Muscle of back (tissue), 11 donors: Measurements from ENCODE around the gene FOXC2. TPM values are rescaled to one million over a fixed set of nuclear protein-coding genes. Genes with fewer than 3 reads are reported as not detected.
"Not testable (repeated sequence)": the region's sequence is repeated elsewhere in the genome, so short reads cannot be mapped to it uniquely, and the experiment has no call there.

ENCODE experiments used
- DNase-seq, 3 donors: peaks; one replicate each; pipeline versions ENCODE4 v3.0.0 to v3.0.0-alpha.2; 2013
- polyA plus RNA-seq, 10 donors: library from polyadenylated mRNA; unstranded; fragments of 120-200 nt; gene quantifications; one replicate each; pipeline ENCODE4 v1.2.1, GENCODE V29; 2013; ENCODE audit not compliant: insufficient read length in 10 of 10

The FOXC2 gene
- polyA plus RNA-seq, 10 donors: 0.63 to 1.4 (median 0.91) TPM

DNA sequence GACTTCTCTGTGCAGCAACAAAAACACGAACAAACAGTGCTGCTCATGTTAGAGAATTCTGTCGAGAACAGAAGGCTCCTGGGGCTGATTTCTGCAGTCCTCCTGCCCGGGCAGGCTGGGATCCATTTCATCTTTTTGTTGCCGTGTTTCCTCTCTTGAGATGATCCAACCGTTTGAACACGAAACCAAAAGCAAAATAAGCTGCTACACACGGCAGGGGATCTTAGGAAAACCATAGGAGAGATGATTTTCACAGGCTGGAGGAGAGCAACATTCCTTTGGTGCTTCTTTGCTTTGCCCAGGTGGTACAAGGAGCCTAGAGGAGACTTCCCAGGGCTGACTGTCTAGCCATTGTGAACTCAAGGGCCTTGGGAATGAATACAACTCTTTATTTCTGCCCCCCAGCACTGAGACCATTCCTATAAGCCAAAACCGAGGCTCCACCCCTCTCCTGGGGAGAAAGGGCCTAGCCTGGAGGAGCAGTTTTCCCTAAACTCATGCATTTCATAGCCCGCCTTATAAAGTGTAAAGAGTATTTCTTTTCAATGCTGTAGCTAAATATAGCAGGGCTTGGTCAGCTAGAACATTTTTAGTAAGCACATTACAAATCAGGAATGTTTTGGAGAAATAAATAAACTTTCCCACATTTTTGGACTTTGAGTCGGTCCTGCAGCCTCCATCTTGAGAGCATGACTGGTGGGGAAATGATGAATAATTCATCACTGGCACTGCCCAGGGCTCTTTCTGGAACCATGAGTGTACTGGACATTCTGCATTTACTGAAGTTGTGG, 19.4 kb downstream of the FOXC2 start:
- DNase-seq: peak in 1 of 3 donors; percentile 66

DNA sequence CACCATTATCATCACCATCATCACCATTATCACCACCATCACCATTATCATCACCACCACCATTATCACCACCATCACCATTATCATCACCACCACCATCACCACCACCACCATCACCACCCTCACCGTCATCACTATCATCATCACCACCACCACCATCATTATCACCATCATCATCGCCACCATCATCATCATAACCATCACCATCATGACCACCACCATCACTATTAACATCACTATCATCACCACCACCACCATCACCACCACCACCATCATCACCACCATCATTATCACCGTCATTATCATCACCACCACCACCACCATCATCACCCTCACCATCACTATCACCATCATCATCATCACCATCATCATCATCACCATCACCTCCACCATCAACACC, 20.9 kb downstream of the FOXC2 start:
- no peak for DNase-seq

DNA sequence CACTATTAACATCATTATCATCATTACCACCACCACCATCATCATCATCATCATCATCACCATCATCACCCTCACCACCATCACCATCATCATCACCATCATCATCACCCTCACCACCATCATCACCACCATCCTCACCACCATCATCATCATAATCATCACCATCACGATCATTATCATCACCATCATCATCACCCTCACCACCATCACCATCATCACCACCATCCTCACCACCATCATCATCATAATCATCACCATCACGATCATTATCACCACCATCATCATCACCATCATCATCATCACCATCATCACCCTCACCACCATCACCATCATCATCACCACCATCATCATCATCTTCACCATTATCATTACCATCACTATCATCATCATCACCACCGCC, 21.3 kb downstream of the FOXC2 start:
- not testable (repeated sequence) for DNase-seq

DNA sequence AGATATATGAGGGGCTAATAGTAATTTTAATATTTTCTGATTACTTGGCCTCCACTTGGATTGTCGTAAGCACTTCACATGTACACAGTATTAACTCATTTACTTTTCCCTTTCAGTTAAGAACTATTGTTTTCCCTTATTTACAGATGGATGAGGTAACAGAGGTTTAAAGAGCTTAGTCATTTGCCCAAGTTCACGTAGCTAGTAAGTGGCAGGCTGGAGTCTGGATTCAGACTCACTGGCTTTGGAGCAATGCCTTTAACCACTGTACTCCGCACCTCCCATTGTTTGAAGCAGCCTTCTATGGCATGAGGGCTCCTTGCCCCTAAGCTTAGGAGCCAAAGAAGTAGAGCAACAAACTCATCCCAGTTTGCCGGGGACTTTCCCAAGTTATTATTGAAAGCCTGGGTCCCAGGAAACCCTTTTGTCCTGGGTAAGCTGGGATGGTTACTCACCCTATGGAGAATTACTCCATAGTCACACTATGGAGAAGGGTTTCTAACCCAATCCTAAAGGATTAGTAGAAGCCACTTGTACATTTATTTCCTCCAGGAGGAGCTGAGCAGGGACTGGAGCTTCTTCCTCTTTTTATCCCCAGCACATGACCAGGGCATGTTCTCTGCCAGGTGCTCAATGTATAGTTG, 24.0 kb downstream of the FOXC2 start:
- DNase-seq: no peak

DNA sequence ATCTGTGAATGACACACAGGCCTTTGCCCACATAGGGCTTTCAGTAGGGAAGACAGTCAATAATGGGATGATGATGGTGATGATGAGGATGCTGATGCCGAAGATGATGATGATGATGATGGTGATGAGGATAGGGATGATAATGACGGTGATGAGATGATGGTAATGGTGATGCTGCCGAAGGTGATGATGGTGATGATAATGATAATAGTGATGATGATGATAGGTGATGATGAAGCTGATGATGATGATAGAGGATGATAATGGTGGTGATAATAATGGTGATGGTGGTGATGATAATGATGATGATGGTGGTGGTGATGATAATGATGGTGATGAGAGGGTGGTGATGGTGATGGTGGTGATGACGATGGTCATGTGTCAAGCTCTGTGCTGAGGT, 24.6 kb downstream of the FOXC2 start:
- no peak for DNase-seq

DNA sequence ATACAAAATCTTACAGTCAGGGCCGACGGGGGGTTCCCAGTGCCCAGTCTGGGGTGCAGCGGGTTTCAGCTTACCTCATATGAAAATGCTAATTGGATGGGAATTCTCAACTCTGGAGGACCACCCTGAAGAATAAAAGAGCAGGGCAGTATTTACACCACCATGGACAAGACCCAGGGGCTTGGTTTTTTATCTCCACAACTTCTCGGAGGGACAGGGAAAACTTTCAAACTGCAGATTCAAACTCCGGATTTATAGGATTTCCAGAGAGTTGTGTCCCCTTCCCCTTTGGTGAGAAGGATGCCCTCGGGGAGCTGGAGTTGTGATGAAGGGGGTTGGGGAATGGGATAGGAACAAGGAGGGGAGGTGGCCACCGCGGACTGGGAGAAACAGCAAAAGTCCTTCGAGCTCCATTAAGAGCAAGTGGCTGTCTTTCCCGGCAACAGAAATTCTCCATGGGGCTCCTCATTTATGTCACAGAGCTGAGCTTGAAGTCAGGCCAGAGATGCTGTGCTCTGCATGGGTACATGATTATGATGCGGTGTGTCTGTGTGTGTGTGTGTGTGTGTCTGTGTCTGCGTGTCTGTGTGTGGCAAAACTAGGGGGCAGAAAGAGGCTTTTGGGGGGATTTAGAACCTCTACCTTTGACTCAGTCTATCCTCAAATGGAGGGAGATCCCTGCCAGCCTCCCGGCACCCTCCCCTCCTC, 27.4 kb downstream of the FOXC2 start:
- DNase-seq: no peak

DNA sequence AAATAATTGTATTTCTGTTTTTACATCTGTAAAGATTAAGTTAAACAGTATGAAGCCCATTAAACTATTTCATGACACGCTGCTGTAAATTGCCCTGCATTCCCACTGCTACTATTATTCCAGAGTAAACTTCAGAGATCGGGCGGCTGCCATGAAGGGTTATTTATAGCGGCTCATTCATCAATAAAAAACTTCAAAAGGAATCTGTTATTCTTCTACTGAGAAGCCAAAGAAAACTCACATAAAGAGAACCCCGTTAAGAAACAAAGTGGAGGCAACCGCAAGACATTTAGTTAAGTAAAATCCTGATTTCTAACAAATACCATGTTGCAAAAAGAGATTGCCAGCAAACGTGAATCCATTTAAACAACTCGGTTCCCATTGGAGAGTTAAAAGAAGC, 28.1 kb downstream of the FOXC2 start:
- no peak for DNase-seq

DNA sequence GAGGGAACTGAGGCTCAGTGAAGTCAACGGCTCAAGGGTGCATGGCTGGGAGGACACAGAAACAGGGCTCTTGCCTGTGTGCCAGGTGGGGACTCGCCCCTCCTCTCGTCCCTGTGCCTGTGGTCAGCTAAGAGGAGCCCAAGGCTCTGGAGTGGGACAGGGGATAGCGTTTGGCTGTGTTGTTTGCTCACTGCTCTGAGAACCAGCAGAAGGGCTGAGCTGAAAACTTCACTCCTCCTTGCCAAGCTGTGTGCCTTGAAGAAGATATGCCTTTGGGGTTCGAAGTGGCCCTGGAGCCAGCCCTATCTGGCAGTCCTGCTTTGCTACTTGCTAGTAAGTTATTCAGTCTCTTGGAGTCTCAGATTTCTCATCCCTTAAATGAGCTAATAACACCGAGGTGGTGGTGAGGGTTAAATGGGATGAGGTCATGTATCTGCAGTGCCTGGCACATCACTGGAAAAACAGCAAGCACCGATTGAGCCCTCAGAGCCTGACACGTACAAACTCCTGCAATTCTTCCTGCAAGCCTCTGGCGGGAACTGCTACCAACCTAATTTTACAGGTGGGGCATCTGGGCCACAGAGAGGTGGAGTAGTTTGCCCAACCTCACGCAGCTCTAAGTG, 29.5 kb downstream of the FOXC2 start:
- DNase-seq: no peak

DNA sequence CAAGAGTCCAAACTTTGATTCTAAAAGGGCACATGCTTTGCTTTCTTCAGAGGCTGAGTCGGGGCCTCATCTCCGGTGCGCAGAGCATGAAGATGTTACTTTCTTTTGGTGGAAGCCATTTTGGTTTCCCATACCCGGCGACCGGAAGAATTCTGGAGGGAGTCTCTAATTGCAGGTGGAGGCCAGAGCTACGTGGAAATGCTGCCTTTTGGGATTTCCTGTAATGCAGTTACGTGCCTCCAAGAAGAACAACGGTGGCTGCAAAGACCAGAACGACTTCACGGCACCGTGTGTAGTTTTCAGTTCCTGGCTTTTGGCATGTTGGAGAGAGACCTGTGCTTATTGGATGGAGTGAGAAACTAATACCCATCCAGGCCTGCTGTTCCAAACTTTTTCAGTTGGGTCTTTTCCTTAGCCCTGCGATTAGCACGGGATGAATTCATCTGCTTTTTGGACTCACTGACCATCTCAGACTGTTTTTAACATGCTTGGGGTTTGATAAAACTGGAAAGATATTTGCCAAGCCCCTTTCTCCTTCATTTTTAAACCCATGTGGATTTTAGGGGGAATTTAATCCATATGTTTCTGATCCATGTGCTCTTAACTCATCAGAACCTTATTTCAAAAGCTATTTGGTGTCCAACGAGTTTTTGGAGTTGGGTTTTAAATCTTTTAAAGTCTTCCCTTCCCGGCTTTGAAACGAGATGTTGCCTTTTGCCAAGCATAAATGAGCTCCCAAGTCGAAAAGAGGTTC, 30.7 kb downstream of the FOXC2 start:
- DNase-seq: no peak

DNA sequence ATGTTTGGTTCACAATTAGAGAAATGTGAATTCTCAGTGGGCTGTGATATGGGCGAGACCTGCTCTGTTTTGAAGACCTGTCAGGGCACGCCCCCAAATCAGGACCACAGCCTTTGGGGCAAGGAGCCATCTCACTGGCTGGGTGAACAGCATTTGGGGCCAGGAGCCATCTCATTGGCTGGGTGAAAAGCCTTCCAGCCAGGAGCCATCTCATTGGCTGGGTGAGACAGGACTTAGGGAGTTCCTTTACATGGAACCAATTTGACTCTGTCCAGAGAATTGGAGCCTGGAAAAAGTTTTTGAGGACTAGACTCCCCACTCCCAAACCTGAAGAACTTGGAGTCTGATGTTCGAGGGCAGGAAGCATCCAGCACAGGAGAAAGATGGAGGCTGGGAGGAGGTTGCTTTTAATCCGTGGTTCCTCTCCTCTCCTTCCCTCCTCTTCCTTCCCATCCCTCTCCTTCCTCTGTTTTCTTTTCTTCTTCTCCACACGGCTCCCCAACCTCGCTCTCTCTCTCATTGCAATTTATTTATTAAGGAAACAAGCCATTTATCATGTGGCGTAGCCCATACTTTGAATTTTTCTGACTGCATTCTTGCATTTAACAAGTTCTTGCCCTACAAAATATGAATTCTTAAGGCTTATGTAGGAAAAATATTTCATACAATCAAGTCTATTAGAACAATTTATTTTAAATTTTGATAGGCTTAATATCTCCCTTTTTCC, 31.4 kb downstream of the FOXC2 start:
- no peak for DNase-seq

DNA sequence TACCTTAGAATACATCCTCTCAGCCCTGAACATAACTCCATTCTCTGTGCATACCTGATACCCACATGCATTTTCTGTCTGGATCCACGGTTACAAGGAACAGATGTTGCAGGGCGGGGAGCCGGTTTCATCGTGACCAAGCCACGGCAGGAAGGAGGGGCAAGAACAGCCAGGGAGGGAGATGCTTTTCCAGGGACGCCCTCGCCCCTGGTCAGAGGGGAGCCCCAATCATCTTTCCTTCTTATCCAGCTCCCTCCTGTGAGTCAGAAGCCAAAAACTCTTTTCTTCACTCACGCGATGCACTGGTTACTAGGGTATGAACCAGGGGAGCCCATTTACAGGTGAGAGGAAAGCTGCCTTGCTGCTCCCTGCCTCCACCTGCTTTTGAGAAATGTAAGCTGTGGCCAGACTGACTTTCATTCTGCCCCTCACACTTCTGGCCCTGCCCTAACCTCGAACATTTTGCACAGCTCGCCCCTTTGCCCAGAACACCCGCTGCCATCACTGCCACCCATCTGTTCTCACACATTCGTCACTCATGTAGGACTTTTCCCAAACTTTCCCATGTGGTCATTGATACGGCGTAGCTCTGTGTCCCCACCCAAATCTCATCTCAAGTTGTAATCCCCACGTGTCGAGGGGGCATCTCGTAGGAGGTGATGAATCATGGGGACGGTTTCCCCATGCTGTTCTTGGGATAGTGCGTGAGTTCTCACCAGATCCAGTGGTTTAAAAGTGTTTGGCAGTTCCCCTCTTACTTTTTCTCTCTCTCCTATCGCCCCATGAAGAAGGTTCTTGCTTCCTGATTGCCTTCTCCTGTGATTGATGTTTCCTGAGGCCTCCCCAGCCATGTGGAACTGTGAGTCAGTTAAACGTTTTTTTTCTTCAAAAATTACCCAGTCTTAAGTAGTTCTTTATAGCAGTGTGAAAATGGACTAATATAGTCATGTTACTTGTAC, 32.3 kb downstream of the FOXC2 start:
- DNase-seq: no peak

DNA sequence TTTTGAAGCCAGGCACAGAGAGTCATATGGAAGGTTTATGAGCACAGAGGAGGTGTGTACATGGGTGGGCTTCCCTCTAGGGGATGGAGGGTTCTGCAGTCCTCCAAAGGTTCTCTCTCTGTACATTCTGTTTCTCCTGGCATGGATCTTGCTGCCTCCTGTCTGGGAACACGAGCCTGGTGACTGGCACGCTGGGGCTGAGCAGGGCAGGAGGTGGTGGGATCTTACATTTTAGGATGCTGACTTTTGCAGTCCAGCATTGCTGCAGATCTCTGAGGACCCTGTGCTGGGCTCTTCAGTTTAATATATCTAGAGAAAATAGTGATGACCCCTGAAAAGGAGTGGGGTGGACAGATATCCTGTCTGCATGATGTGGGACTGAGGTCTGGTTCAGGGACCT, 34.7 kb downstream of the FOXC2 start:
- DNase-seq: no peak

DNA sequence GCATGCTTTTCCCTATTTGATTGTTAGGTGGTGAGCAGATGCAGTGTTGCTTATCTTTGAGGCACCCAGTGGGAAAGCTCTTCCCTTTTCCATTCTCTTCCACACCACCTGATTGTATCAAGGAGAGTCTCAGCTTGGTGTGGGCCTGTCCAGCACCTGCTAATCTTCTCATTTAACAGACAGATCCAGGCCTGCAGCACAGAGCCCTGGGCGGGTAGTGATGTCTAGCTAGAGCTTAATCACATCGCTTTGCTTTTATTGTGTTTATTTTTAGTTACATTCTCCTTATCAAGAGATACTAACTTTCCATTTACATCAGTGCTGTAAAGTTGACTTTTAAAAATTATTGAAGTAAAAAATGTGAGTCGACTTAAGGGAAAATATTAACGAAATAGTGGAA, 35.9 kb downstream of the FOXC2 start:
- no peak for DNase-seq

DNA sequence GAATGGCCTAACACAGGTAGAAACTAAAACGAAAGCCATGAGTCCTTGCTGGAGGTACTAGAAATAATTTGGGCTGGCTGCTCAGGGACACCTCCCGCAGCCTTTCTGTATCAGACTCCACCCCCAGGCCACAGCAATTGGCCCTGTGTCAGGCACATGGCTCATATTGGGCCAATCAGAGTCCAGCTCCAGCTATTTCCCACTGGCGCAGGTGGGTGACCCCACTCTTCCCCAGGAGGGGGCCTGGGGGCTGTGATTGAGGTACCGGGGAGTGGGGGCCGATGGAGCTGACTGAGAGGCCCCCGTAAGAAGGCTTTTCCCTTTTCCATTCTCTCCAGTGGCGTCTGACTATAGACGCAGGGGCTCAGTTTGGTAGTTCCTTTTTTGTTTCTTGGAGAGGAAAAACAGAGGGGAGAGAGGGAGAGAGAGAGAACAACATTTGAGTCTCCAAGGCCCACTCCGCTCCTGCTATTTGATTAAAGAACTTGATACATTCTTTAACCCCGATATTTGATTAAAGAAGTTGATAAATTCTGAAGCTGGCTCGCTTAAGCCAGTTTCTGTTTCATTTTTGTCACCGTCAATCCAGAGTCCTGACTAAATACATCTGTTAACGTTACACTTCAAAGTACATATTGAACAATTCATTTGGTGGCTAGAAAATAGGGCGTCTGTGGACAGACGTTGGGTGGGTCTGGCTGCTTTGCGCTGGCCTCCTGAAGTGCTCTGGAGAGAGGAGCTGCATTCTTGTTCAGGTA, 38.0 kb downstream of the FOXC2 start:
- no peak for DNase-seq

DNA sequence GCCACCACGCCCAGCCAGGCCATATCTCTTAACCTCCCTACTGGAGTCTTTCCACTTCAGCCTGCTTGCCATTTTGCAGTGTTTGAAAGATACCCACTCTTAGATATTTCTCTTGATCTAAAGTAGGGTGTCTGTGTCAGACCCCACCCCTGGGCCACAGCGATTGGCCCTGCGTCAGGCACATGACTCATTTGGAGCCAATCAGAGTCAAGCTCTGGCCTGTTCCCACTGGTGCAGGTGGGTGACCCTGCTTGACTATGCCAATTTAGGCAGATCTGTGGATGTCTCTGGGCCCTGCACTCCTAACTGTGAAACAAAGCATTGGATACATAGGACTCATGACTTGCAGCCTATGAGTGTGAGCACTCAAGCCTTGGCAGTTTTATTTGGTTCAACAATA, 39.3 kb downstream of the FOXC2 start:
- DNase-seq: no peak

DNA sequence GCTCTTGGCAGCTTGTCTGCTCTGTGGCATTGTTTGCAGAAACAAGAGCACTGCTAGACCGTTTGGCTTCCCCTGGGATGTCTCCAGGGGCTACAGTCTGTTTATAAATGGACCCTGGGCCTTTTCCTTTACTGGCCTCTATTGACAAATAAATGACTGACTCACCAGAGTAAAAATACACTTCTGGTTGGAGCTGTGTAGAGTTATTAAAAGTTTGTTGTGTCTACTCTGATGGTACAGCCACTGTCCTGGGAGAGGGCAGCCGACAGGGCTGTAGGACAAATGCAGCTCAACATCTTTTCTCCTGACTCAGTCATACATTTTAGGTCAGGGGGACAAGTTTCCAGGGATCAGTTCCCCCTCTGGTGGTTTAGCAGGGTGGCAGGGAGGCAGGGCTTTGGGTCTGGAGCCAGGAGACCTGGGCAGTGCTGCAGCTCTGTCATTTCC, 41.7 kb downstream of the FOXC2 start:
- no peak for DNase-seq

DNA sequence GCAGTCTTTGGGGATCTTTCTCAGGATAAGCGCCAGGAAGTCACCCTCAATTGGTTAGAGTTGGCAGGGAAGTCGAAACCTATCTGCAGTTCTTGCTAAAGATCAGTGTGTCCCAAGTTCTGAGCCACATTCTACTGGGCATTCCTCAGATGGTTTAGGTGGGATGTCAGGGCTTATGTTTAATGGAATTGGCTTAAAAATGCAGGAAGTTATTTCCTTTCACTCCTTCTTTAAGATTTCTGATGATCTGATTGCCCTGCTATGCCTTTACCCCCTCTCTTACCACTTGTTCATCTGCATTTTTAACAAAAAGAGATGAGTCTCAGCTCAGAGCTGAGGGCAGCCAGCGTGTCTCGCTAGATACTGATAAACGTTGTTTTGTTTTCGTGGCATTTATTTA, 42.5 kb downstream of the FOXC2 start:
- peak in 1 of 3 donors; percentile 88 for DNase-seq

DNA sequence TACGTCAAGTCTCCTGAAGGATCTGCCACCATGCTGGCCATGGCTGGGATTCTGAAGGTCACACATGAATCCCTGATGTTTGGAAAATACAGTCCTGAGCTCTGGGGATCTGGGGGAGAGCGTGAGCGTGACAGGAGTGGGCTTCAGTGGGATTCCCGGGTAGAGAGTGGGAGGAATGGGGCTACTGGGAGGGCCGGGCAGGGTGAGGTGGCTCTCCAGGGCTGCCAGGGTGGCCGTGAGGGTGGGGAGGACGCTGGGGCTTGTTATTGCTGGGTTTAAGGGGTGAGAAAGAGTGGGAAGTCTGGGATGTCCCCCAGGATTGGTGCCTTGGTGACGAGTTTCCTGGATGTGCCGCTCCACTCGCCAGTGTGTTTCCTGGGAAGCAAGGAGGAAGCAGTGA, 43.0 kb downstream of the FOXC2 start:
- no peak for DNase-seq
